GM12874 (cell line): ENCODE results near the gene KY.

Experiments used
- CTCF ChIP-seq: IDR thresholded peaks from 2 replicates; pipeline ENCODE4 v1.5.1; 2011; ENCODE audit warnings: low read depth, mild to moderate bottlenecking, control low read depth, low read length, moderate library complexity; ENCODE audit not compliant: insufficient read depth

KY gene

GRCh38 chr3:134622806-134623365 is 27.9 kb downstream of the KY start:
- TF ChIP-seq CTCF = no peak

- TF ChIP-seq CTCF = no peak
Measured at GRCh38 chr3:134621854-134622253, 29.0 kb downstream of the KY start.

- no peak for TF ChIP-seq CTCF
Measured at GRCh38 chr3:134620476-134621115, 30.2 kb downstream of the KY start.

GRCh38 chr3:134619884-134620445 is 30.9 kb downstream of the KY start:
- TF ChIP-seq CTCF = no peak

GRCh38 chr3:134619301-134619615 is 31.6 kb downstream of the KY start:
- no peak for TF ChIP-seq CTCF

- TF ChIP-seq CTCF = no peak
Measured at GRCh38 chr3:134618478-134619300, 32.1 kb downstream of the KY start.
